BLaER1 (cell line): ENCODE data around the gene CMC2.

Source experiments
- H3K27ac ChIP-seq: shearing (Covaris generic); formaldehyde crosslinking; 2 replicates; pipeline ENCODE4 v1.8.1; 2022
- H3K27me3 ChIP-seq: shearing (Covaris generic); formaldehyde crosslinking; 2 replicates; pipeline ENCODE4 v1.8.1; 2022
- H3K36me3 ChIP-seq: shearing (Covaris generic); formaldehyde crosslinking; 2 replicates; pipeline ENCODE4 v1.8.1; 2022
- H3K4me1 ChIP-seq: shearing (Covaris generic); formaldehyde crosslinking; 2 replicates; pipeline ENCODE4 v1.8.1; 2022
- H3K4me2 ChIP-seq: shearing (Covaris generic); formaldehyde crosslinking; 2 replicates; pipeline ENCODE4 v1.8.1; 2022
- H3K4me3 ChIP-seq: shearing (Covaris generic); formaldehyde crosslinking; 2 replicates; pipeline ENCODE4 v1.8.1; 2022
- H3K9ac ChIP-seq: shearing (Covaris generic); formaldehyde crosslinking; 2 replicates; pipeline ENCODE4 v1.8.1; 2022
- H3K9me3 ChIP-seq: shearing (Covaris generic); formaldehyde crosslinking; 2 replicates; pipeline ENCODE4 v1.8.1; 2022
- H4K20me1 ChIP-seq: shearing (Covaris generic); formaldehyde crosslinking; 2 replicates; pipeline ENCODE4 v1.8.1; 2022
- Cebpa-rat ChIP-seq: shearing (Covaris generic); IDR thresholded peaks from 2 replicates; pipeline ENCODE4 v1.8.1; 2022

The CMC2 gene

DNA sequence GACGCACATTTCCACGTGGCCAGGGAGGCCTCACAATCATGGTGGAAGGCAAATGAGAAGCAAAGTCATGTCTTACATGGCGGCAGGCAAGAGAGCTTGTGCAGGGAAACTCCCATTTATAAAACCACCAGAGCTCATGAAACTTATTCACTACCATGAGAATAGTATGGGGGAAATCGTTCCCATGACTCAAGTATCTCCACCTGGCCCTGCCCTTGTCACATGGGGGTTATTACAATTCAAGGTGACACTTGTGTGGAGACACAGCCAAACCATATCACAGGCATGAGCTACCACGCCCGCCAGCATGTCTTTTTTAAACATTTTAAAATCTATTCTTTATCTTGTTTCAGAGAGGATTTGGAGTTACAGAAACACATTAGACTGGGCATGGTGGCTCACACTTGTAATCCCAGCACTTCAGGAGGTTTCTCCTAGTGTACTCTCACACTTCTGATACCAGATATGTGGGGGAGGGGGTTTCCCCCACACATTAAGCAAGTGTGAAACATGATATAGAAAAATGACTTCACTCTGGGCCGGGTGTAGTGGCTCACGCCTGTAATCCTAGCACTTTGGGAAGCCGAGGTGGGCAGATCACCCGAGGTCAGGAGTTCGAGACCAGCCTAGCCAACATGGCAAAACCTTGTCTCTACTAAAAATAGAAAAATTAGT lies 23.4 kb upstream of the CMC2 start:
- Histone ChIP-seq H3K27me3 (no peaks in the 10 kb centered on the region), H3K9ac (no peak overlapping the region), H3K9me3 (no peaks in the 10 kb centered on the region), H3K4me3 (no peak overlapping the region), H3K27ac (no peak overlapping the region), H3K4me2 (no peak overlapping the region), H4K20me1 (no peaks in the 10 kb centered on the region), H3K4me1 (no peaks in the 10 kb centered on the region), H3K36me3 (peaks cover 67% of the 10 kb centered on the region)
- no peak for TF ChIP-seq Cebpa-rat

GRCh38 chr16:81026429-81026828 lies 19.7 kb upstream of the CMC2 start:
- H3K4me3 ChIP-seq = no peak overlapping the region
- H3K27me3 ChIP-seq = no peaks in the 10 kb centered on the region
- peaks cover 90% of the 10 kb centered on the region for H3K36me3 ChIP-seq

GRCh38 chr16:81018496-81018895 lies 11.8 kb upstream of the CMC2 start:
- Histone ChIP-seq H4K20me1 (no peaks in the 10 kb centered on the region), H3K4me2 (no peak overlapping the region), H3K36me3 (peaks cover 98% of the 10 kb centered on the region), H3K9me3 (no peaks in the 10 kb centered on the region), H3K9ac (no peak overlapping the region), H3K27ac (no peak overlapping the region), H3K4me3 (no peak overlapping the region), H3K4me1 (no peaks in the 10 kb centered on the region), H3K27me3 (no peaks in the 10 kb centered on the region)
- TF ChIP-seq Cebpa-rat = no peak

More at GRCh38 chr16:81026429-81026828, 19.7 kb upstream of the CMC2 start:
- no peak overlapping the region for H3K9ac ChIP-seq
- no peaks in the 10 kb centered on the region for H3K9me3 ChIP-seq
- no peaks in the 10 kb centered on the region for H4K20me1 ChIP-seq
- no peaks in the 10 kb centered on the region for H3K4me1 ChIP-seq
- H3K4me2 ChIP-seq = no peak overlapping the region
- TF ChIP-seq Cebpa-rat = no peak
- H3K27ac ChIP-seq = no peak overlapping the region

- no peak for TF ChIP-seq Cebpa-rat
- no peak overlapping the region for H3K9ac ChIP-seq
- H3K4me2 ChIP-seq = no peak overlapping the region
- H3K9me3 ChIP-seq = no peaks in the 10 kb centered on the region
- peaks cover 11% of the 10 kb centered on the region; the same call in 1 of the 2 replicates for H4K20me1 ChIP-seq
- no peaks in the 10 kb centered on the region for H3K4me1 ChIP-seq
- H3K27ac ChIP-seq = no peak overlapping the region
- peaks cover 95% of the 10 kb centered on the region for H3K36me3 ChIP-seq
- H3K27me3 ChIP-seq = no peaks in the 10 kb centered on the region
- H3K4me3 ChIP-seq = no peak overlapping the region
These were observed 8.0 kb upstream of the CMC2 start for GRCh38 chr16:81014672-81015071.

GRCh38 chr16:81012974-81013373 lies 6.3 kb upstream of the CMC2 start:
- no peaks in the 10 kb centered on the region for H3K27me3 ChIP-seq
- no peaks in the 10 kb centered on the region for H3K9me3 ChIP-seq
- peaks cover 80% of the 10 kb centered on the region for H3K36me3 ChIP-seq
- H3K27ac ChIP-seq = no peak overlapping the region
- TF ChIP-seq Cebpa-rat = no peak
- peaks cover 24% of the 10 kb centered on the region; the same call in 1 of the 2 replicates for H4K20me1 ChIP-seq
- peaks cover 13% of the 10 kb centered on the region for H3K4me1 ChIP-seq
- no peak overlapping the region for H3K4me2 ChIP-seq
- H3K9ac ChIP-seq = no peak overlapping the region
- no peak overlapping the region for H3K4me3 ChIP-seq

DNA sequence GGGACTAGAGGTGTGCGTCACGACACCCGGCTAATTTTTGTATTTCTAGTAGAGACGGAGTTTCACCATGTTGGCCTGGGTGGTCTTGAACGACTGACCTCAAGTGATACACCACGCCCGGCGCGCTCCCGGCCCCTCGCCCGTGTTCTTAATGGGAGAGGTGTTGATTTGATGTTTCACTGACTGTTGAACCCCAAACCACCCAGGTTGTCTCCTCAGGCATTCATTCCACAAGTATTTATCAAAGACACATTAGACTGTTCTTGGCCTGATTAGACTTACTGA lies 1.8 kb upstream of the CMC2 start:
- H3K27ac ChIP-seq = peak overlapping the region; percentile 100
- peaks cover 40% of the 10 kb centered on the region for H4K20me1 ChIP-seq
- no peak for TF ChIP-seq Cebpa-rat
- H3K9ac ChIP-seq = peak overlapping the region; percentile 100; the same call in 1 of the 2 replicates
- H3K4me2 ChIP-seq = peak overlapping the region; percentile 77
- peaks cover 39% of the 10 kb centered on the region for H3K4me1 ChIP-seq
- H3K9me3 ChIP-seq = no peaks in the 10 kb centered on the region
- no peaks in the 10 kb centered on the region for H3K27me3 ChIP-seq
- H3K4me3 ChIP-seq = peak overlapping the region; percentile 98
- peaks cover 37% of the 10 kb centered on the region for H3K36me3 ChIP-seq

- peaks cover 16% of the 10 kb centered on the region for H3K36me3 ChIP-seq
- peak overlapping the region; percentile 98 for H3K4me3 ChIP-seq
- peak overlapping the region; percentile 77 for H3K4me2 ChIP-seq
- H3K4me1 ChIP-seq = peaks cover 42% of the 10 kb centered on the region
- peak overlapping the region; percentile 100 for H3K9ac ChIP-seq
- H3K9me3 ChIP-seq = no peaks in the 10 kb centered on the region
- peaks cover 36% of the 10 kb centered on the region for H4K20me1 ChIP-seq
- no peaks in the 10 kb centered on the region for H3K27me3 ChIP-seq
- peak overlapping the region; percentile 100 for H3K27ac ChIP-seq
- TF ChIP-seq Cebpa-rat = no peak
These were observed 373 bp downstream of the CMC2 start for GRCh38 chr16:81006211-81006812.

- peaks cover 16% of the 10 kb centered on the region for H3K36me3 ChIP-seq
- H3K27ac ChIP-seq = peak overlapping the region; percentile 100; the same call in 1 of the 2 replicates
- peak overlapping the region; percentile 98 for H3K4me3 ChIP-seq
- peak overlapping the region; percentile 100 for H3K9ac ChIP-seq
- TF ChIP-seq Cebpa-rat = no peak
- peaks cover 42% of the 10 kb centered on the region for H3K4me1 ChIP-seq
- peak overlapping the region; percentile 77 for H3K4me2 ChIP-seq
- H4K20me1 ChIP-seq = peaks cover 29% of the 10 kb centered on the region
- no peaks in the 10 kb centered on the region for H3K9me3 ChIP-seq
- no peaks in the 10 kb centered on the region for H3K27me3 ChIP-seq
These were observed 999 bp downstream of the CMC2 start for GRCh38 chr16:81005610-81006161.

- peak overlapping the region; percentile 77 for H3K4me2 ChIP-seq
- H3K9ac ChIP-seq = peak overlapping the region; percentile 100; the same call in 1 of the 2 replicates
- H3K9me3 ChIP-seq = no peaks in the 10 kb centered on the region
- no peak for TF ChIP-seq Cebpa-rat
- H3K27ac ChIP-seq = peak overlapping the region; percentile 57
- peaks cover 29% of the 10 kb centered on the region for H4K20me1 ChIP-seq
- peaks cover 13% of the 10 kb centered on the region; the same call in 1 of the 2 replicates for H3K36me3 ChIP-seq
- H3K4me1 ChIP-seq = peaks cover 42% of the 10 kb centered on the region
- H3K4me3 ChIP-seq = peak overlapping the region; percentile 98
- no peaks in the 10 kb centered on the region for H3K27me3 ChIP-seq
These were observed 1.9 kb downstream of the CMC2 start for GRCh38 chr16:81004646-81005353.
